GM18507 (cell line): ENCODE data around the gene ACSF2.

Experiments
- DNase-seq: peaks from one replicate; pipeline ENCODE4 v3.0.0; 2011; ENCODE audit warnings: low read depth; ENCODE audit not compliant: insufficient read length; ENCODE audit errors: extremely low spot score
- FAIRE-seq: peaks from 2 replicates; lab custom pipeline; 2011; peaks lifted over from hg19 to GRCh38; lab: Jason Lieb, UNC

The ACSF2 gene

GRCh38 chr17:50517011-50517410 lies 91.0 kb downstream of the ACSF2 start:
- DNase-seq = no peak
- no peak for FAIRE-seq

- no peak for FAIRE-seq
Measured at GRCh38 chr17:50517504-50518383, 91.7 kb downstream of the ACSF2 start.

GRCh38 chr17:50518384-50519023 lies 92.5 kb downstream of the ACSF2 start:
- DNase-seq (no peak), FAIRE-seq (no peak)

More at GRCh38 chr17:50517504-50518383, 91.7 kb downstream of the ACSF2 start:
- no peak for DNase-seq

- FAIRE-seq = no peak
- no peak for DNase-seq
Measured at GRCh38 chr17:50519141-50519834, 93.3 kb downstream of the ACSF2 start.

- no peak for FAIRE-seq
- no peak for DNase-seq
Measured at GRCh38 chr17:50520483-50520882, 94.5 kb downstream of the ACSF2 start.

- no peak for FAIRE-seq
Measured at GRCh38 chr17:50521514-50521913, 95.5 kb downstream of the ACSF2 start.

GRCh38 chr17:50522766-50523165 lies 96.7 kb downstream of the ACSF2 start:
- no peak for FAIRE-seq
- no peak for DNase-seq

More at GRCh38 chr17:50521514-50521913, 95.5 kb downstream of the ACSF2 start:
- no peak for DNase-seq

GRCh38 chr17:50523208-50523607 lies 97.2 kb downstream of the ACSF2 start:
- DNase-seq (no peak), FAIRE-seq (no peak)
